ENCODE measurements around the gene PAX6.

Gene PAX6

GRCh38 chr11:31808721-31809540, 2.2 kb downstream of the PAX6 start:
- DNase-seq (ENCODE audit: low spot score) = no peak

- no peak for DNase-seq (ENCODE audit: low spot score)
These were observed 3.1 kb downstream of the PAX6 start for GRCh38 chr11:31807799-31808667.

GRCh38 chr11:31806928-31807798, 4.0 kb downstream of the PAX6 start:
- DNase-seq (ENCODE audit: low spot score) = no peak

- DNase-seq (ENCODE audit: low spot score) = no peak
These were observed 4.8 kb downstream of the PAX6 start for GRCh38 chr11:31806186-31806927.

- no peak for DNase-seq (ENCODE audit: low spot score)
These were observed 5.4 kb downstream of the PAX6 start for GRCh38 chr11:31805629-31806185.

GRCh38 chr11:31805037-31805628, 6.0 kb downstream of the PAX6 start:
- no peak for DNase-seq (ENCODE audit: low spot score)

GRCh38 chr11:31804312-31805036, 6.6 kb downstream of the PAX6 start:
- no peak for DNase-seq (ENCODE audit: low spot score)

- DNase-seq (ENCODE audit: low spot score) = no peak
These were observed 7.3 kb downstream of the PAX6 start for GRCh38 chr11:31803813-31804311.

GRCh38 chr11:31802990-31803812, 7.9 kb downstream of the PAX6 start:
- no peak for DNase-seq (ENCODE audit: low spot score)

- DNase-seq (ENCODE audit: low spot score) = no peak
These were observed 8.5 kb downstream of the PAX6 start for GRCh38 chr11:31802609-31802989.

GRCh38 chr11:31802000-31802551, 9.0 kb downstream of the PAX6 start:
- DNase-seq (ENCODE audit: low spot score) = no peak

GRCh38 chr11:31801298-31801702, 9.8 kb downstream of the PAX6 start:
- no peak for DNase-seq (ENCODE audit: low spot score)

GRCh38 chr11:31800398-31801265, 10.5 kb downstream of the PAX6 start:
- DNase-seq (ENCODE audit: low spot score) = no peak

GRCh38 chr11:31799435-31800397, 11.4 kb downstream of the PAX6 start:
- no peak for DNase-seq (ENCODE audit: low spot score)

GRCh38 chr11:31798554-31799434, 12.3 kb downstream of the PAX6 start:
- no peak for DNase-seq (ENCODE audit: low spot score)

All from HuH-7.5 (cell line).